Psoas muscle (tissue), 8 donors: ENCODE results near the gene CD248. TPM values are rescaled to one million over a fixed set of nuclear protein-coding genes. Genes with fewer than 3 reads are reported as not detected.

Experiments
- ATAC-seq, 4 donors: fragments of 200-7000 bp; cut with Tn5 transposase; one replicate each; pipeline ENCODE4 v1.9.1; 2020; ENCODE audit warnings: moderate library complexity in 3 of 4, mild to moderate bottlenecking in 2 of 4
- DNase-seq, 2 donors: peaks; one replicate each; pipeline ENCODE4 v3.0.0-alpha.2; 2020
- H3K27ac ChIP-seq: fragments of 200-600 bp; one replicate; pipeline ENCODE4 v1.8.0; 2022
- H3K27me3 ChIP-seq, 3 donors: fragments of 200-600 bp in 1 of 3; one replicate each; pipeline versions ENCODE4 v1.6.1 to v1.8.0; 2013 to 2022; ENCODE audit warnings: low read length in 2 of 3, mild to moderate bottlenecking in 2 of 3, moderate library complexity in 1 of 3; ENCODE audit not compliant: insufficient read depth in 3 of 3
- H3K36me3 ChIP-seq, 2 donors: fragments of 200-600 bp in 1 of 2; one replicate each; pipeline versions ENCODE4 v1.6.1 to v1.8.0; 2013 to 2022; ENCODE audit warnings: low read depth in 1 of 2, mild to moderate bottlenecking in 1 of 2, moderate library complexity in 1 of 2; ENCODE audit not compliant: insufficient read depth in 1 of 2
- H3K4me1 ChIP-seq: fragments of 200-600 bp; one replicate; pipeline ENCODE4 v1.8.0; 2022
- H3K4me3 ChIP-seq: fragments of 200-600 bp; one replicate; pipeline ENCODE4 v1.8.0; 2022; ENCODE audit warnings: mild to moderate bottlenecking
- H3K9me3 ChIP-seq: fragments of 200-600 bp; one replicate; pipeline ENCODE4 v1.8.0; 2022
- CTCF ChIP-seq: fragments of 200-600 bp; IDR thresholded peaks from one replicate; pipeline ENCODE4 v1.8.0; 2022; ENCODE audit warnings: antibody characterized with exemption
- WGBS, 3 donors: extraction: QIAGEN DNeasy Blood & Tissue Kit; methylation state at CpG; one replicate each; pipeline versions ENCODE4 v1.1.6 to v1.1.7; 2013; 5-methylcytosine and 5-hydroxymethylcytosine counted together
- intact Hi-C, 2 donors: fragments of 100-400 bp; cut with DNase I; formaldehyde crosslinking; loops; one replicate each; pipeline versions ENCODE4 v1.11.0 to v1.14.2; 2022
- polyA plus RNA-seq, 3 donors: library from polyadenylated mRNA; stranded (reverse); fragments of 200-250 nt; gene quantifications; one replicate each; pipeline ENCODE4 v1.2.3, GENCODE V29; 2013
- total RNA-seq, 4 donors: library from RNA; stranded (reverse); fragmentation: NEBNext Ultra II Directional in 2 of 4; extraction: Animal tissue kit (Norgen Biotek cat#: 25700) in 2 of 4; gene quantifications; one replicate each; pipeline versions ENCODE4 v1.2.1 to v1.2.4, GENCODE V29; 2021 to 2023
- donor health status: healthy with polysubstance abuse.
- donor health status: DM: no; HTN: no; CAD: no; lungs with moderate emphysema.
- donor health status: Bipolar disorder and iron deficiency.
- donor health status: healthy.
- donor health status: DM: yes; HTN: yes; CAD: no.
- donor health status: DM: no; HTN: no; CAD: no.
- donor health status: DM: no; HTN: no; CAD: no.
- donor health status: DM: yes; HTN: yes; CAD: no.

CD248 gene
- total and polyA plus RNA-seq, 7 donors = 2.9 to 10.7 (median 8.8) TPM

GRCh38 chr11:66363805-66364535 is 47.1 kb upstream of the CD248 start:
- H3K27me3 ChIP-seq = no peaks in the 10 kb centered on the region
- H3K36me3 ChIP-seq = peaks cover 0 to 73% of the 10 kb centered on the region in 2 donors
- peaks cover 27% of the 10 kb centered on the region for H3K4me1 ChIP-seq
- H3K4me3 ChIP-seq = no peak overlapping the region
- ATAC-seq (peak; percentile 61 to 68 (median 64)), DNase-seq (peak; percentile 72 to 87)
- intact Hi-C loops = no loop called here
- H3K27ac ChIP-seq = peak overlapping the region; percentile 23
- peak; percentile 68 for TF ChIP-seq CTCF
- 47 to 55% (median 50%) methylated on average over 14 to 15 of the region's 15 CpGs for WGBS, 3 donors
- no peaks in the 10 kb centered on the region for H3K9me3 ChIP-seq

- intact Hi-C loops = no loop called here
- WGBS, 3 donors = 44 to 57% (median 46%) methylated on average over 14 of the region's 14 CpGs
- ATAC-seq (peak in 1 of 4 donors; percentile 1), DNase-seq (peak in 1 of 2 donors; percentile 48)
- Histone ChIP-seq H3K9me3 (no peaks in the 10 kb centered on the region), H3K4me1 (peaks cover 20% of the 10 kb centered on the region), H3K27me3 (no peaks in the 10 kb centered on the region), H3K4me3 (no peak overlapping the region), H3K27ac (peak overlapping the region; percentile 23), H3K36me3 (peaks cover 0 to 69% of the 10 kb centered on the region in 2 donors)
- TF ChIP-seq CTCF = no peak
Measured at GRCh38 chr11:66363187-66363601, 46.4 kb upstream of the CD248 start.

- Histone ChIP-seq H3K27me3 (no peaks in the 10 kb centered on the region), H3K9me3 (no peaks in the 10 kb centered on the region), H3K27ac (peak overlapping the region; percentile 16), H3K4me3 (no peak overlapping the region), H3K4me1 (peaks cover 14% of the 10 kb centered on the region), H3K36me3 (peaks cover 0 to 63% of the 10 kb centered on the region in 2 donors)
- no peak for TF ChIP-seq CTCF
- intact Hi-C loops = no loop called here
- ATAC-seq (no peak), DNase-seq (peak in 1 of 2 donors; percentile 30)
- WGBS, 3 donors = 72 to 85% (median 76%) methylated on average over 9 of the region's 9 CpGs
Measured at GRCh38 chr11:66362481-66363147, 45.8 kb upstream of the CD248 start.

GRCh38 chr11:66361502-66361941 is 44.7 kb upstream of the CD248 start:
- Histone ChIP-seq H3K36me3 (peaks cover 0 to 52% of the 10 kb centered on the region in 2 donors), H3K27ac (no peak overlapping the region), H3K4me3 (no peak overlapping the region), H3K4me1 (peaks cover 6% of the 10 kb centered on the region), H3K27me3 (no peaks in the 10 kb centered on the region), H3K9me3 (no peaks in the 10 kb centered on the region)
- DNase-seq = peak in 1 of 2 donors; percentile 39
- intact Hi-C loops = no loop called here
- WGBS, 3 donors = 49 to 66% (median 55%) methylated on average over 6 of the region's 6 CpGs
- peak in 2 of 4 donors; percentile 2 for ATAC-seq
- TF ChIP-seq CTCF = no peak
